HepG2 (cell line): ENCODE data around the gene POLD3. TPM values are rescaled to one million over a fixed set of nuclear protein-coding genes. Genes with fewer than 3 reads are reported as not detected.

Experiments
- ATAC-seq: fragments of 200-7000 bp; cut with Tn5 transposase; 3 replicates; pipeline ENCODE4 v1.9.1; 2020; ENCODE audit warnings: mild to moderate bottlenecking, moderate library complexity
- BruUV-seq: library from RNA; stranded (reverse); fragments of 400-500 nt; replicated peaks from 2 replicates; lab custom pipeline; 2021; lab: Mats Ljungman, UMichigan
- CTCF ChIA-PET: fragments of 300-600 bp; formaldehyde crosslinking; extraction: SDS; loops from one replicate; lab custom pipeline; 2021; ENCODE audit warnings: low total read pairs, inconsistent platforms, low intra/inter-chr PET ratio; lab: Yijun Ruan, JAX
- POLR2A ChIA-PET: fragments of 350-600 bp; sonication (Branson Sonifier 250); formaldehyde crosslinking; loops from one replicate; lab custom pipeline; 2020; ENCODE audit warnings: antibody characterized with exemption, inconsistent platforms; lab: Yijun Ruan, JAX
- DNase-seq: peaks from one replicate; pipeline ENCODE4 v3.0.0-alpha.2; 2015; ENCODE audit warnings: low spot score
- FAIRE-seq: peaks from 3 replicates; lab custom pipeline; 2011; peaks lifted over from hg19 to GRCh38; lab: Jason Lieb, UNC
- H2AFZ ChIP-seq: one replicate; pipeline ENCODE4 v1.6.1; 2011; ENCODE audit warnings: low read length, inconsistent platforms
- H3K27ac ChIP-seq: fragments of 300-600 bp; 3 replicates; pipeline ENCODE4 v1.8.0; 2011; ENCODE audit warnings: mixed run types, mild to moderate bottlenecking, mixed read lengths, low read length, inconsistent platforms; ENCODE audit not compliant: insufficient read depth; ENCODE audit errors: extremely low read length
- H3K27me3 ChIP-seq, 2 experiments: fragments of 200-600 bp in 1 of 2; 2 replicates in 1 of 2; 3 replicates in 1 of 2; pipeline versions ENCODE4 v1.6.0 to v1.8.0; 2011; ENCODE audit warnings: low read length in 2 of 2, mild to moderate bottlenecking in 2 of 2, moderate library complexity in 2 of 2, inconsistent platforms in 1 of 2; ENCODE audit not compliant: insufficient read depth in 2 of 2, control insufficient read depth in 1 of 2
- H3K36me3 ChIP-seq, 2 experiments: fragments of 200-600 bp in 1 of 2; replicated peaks in 1 of 2; 2 replicates in 1 of 2; 3 replicates in 1 of 2; pipeline versions ENCODE4 v1.5.1 to v1.8.0; 2011; ENCODE audit warnings: low read length in 2 of 2, inconsistent platforms in 1 of 2; ENCODE audit not compliant: insufficient read depth in 2 of 2, control insufficient read depth in 1 of 2
- H3K4me1 ChIP-seq: 2 replicates; pipeline ENCODE4 v1.5.1; 2012; ENCODE audit warnings: low read length, inconsistent platforms; ENCODE audit not compliant: insufficient read depth
- H3K4me2 ChIP-seq: 2 replicates; pipeline ENCODE4 v1.6.0; 2011; ENCODE audit warnings: low read depth, low read length, inconsistent platforms
- H3K4me3 ChIP-seq, 3 experiments: fragments of 200-600 bp in 1 of 3; sonication (generic), shearing (Covaris generic) in 1 of 3; replicated peaks in 1 of 3; 2 replicates each; pipeline ENCODE4 v1.5.1; 2011 to 2016; ENCODE audit warnings: low read length in 3 of 3, inconsistent platforms in 2 of 3, low read depth in 2 of 3, mild to moderate bottlenecking in 2 of 3, control low read depth in 1 of 3, mixed read lengths in 1 of 3; ENCODE audit not compliant: insufficient read depth in 1 of 3
- H3K79me2 ChIP-seq: one replicate; pipeline ENCODE4 v1.6.1; 2011; ENCODE audit warnings: low read length, inconsistent platforms; ENCODE audit not compliant: insufficient read depth
- H3K9ac ChIP-seq: 2 replicates; pipeline ENCODE4 v1.6.0; 2011; ENCODE audit warnings: mild to moderate bottlenecking, low read depth, low read length, inconsistent platforms; ENCODE audit not compliant: insufficient read depth
- H3K9me3 ChIP-seq: 2 replicates; pipeline ENCODE4 v1.5.1; 2012; ENCODE audit warnings: mild to moderate bottlenecking, low read length
- H4K20me1 ChIP-seq: 2 replicates; pipeline ENCODE4 v1.6.0; 2011; ENCODE audit warnings: inconsistent platforms, mild to moderate bottlenecking, low read length, moderate library complexity; ENCODE audit not compliant: insufficient read depth
- AHR ChIP-seq: IDR thresholded peaks from 2 replicates; pipeline ENCODE4 v1.6.1; 2018; ENCODE audit warnings: missing genetic modification reagents, missing compliant biosample characterization
- ELF1 ChIP-seq: sonication (generic); formaldehyde crosslinking; IDR thresholded peaks from 2 replicates; pipeline ENCODE4 v1.4.0; 2020; ENCODE audit warnings: missing genetic modification reagents
- KAT8 ChIP-seq: IDR thresholded peaks from 2 replicates; pipeline ENCODE4 v1.6.1; 2016; ENCODE audit warnings: missing genetic modification reagents, missing compliant biosample characterization
- MED1 ChIP-seq: sonication (generic); formaldehyde crosslinking; IDR thresholded peaks from 2 replicates; pipeline ENCODE4 v1.4.0; 2020; ENCODE audit warnings: missing genetic modification reagents
- MIER3 ChIP-seq: IDR thresholded peaks from 2 replicates; pipeline ENCODE4 v1.6.1; 2016; ENCODE audit warnings: missing compliant biosample characterization, borderline replicate concordance
- RXRA ChIP-seq: sonication (generic); formaldehyde crosslinking; IDR thresholded peaks from 2 replicates; pipeline ENCODE4 v1.5.1; 2020; ENCODE audit warnings: missing genetic modification reagents
- SIX1 ChIP-seq: sonication (generic); formaldehyde crosslinking; IDR thresholded peaks from 2 replicates; pipeline ENCODE4 v1.4.0; 2020; ENCODE audit warnings: missing genetic modification reagents, borderline replicate concordance
- SMAD1 ChIP-seq: sonication (generic); formaldehyde crosslinking; IDR thresholded peaks from 2 replicates; pipeline ENCODE4 v1.4.0; 2020; ENCODE audit warnings: missing genetic modification reagents, low read depth, mild to moderate bottlenecking, borderline replicate concordance
- ZNF180 ChIP-seq: sonication (generic); formaldehyde crosslinking; IDR thresholded peaks from 2 replicates; pipeline ENCODE4 v1.4.0; 2020; ENCODE audit warnings: low read depth, missing genetic modification reagents, borderline replicate concordance
- ZNF296 ChIP-seq: sonication (generic); formaldehyde crosslinking; conservative IDR thresholded peaks from 2 replicates; pipeline ENCODE4 v1.5.0; 2020; ENCODE audit warnings: mild to moderate bottlenecking, missing genetic modification reagents
- ZNF335 ChIP-seq: sonication (generic); formaldehyde crosslinking; IDR thresholded peaks from 2 replicates; pipeline ENCODE4 v1.4.0; 2020; ENCODE audit warnings: missing genetic modification reagents
- ZNF512B ChIP-seq: sonication (generic); formaldehyde crosslinking; IDR thresholded peaks from 2 replicates; pipeline ENCODE4 v1.5.1; 2020; ENCODE audit warnings: missing genetic modification reagents, mild to moderate bottlenecking, borderline replicate concordance
- WGBS: methylation state at CpG from one replicate; pipeline ENCODE4 v1.1.6; 2017; ENCODE audit warnings: low lambda C conversion rate; 5-methylcytosine and 5-hydroxymethylcytosine counted together
- in situ Hi-C: cut with HindIII; loops from 2 replicates; pipeline ENCODE4 v1.10.0; 2017; ENCODE audit warnings: low pct_unique_long_range_greater_than_20kb; ENCODE audit not compliant: extremely low pct_ligation_motif_present
- intact Hi-C: fragments of 100-400 bp; cut with micrococcal nuclease; formaldehyde crosslinking; loops from one replicate; pipeline ENCODE4 v1.10.0; 2022; ENCODE audit not compliant: unreplicated experiment
- polyA plus RNA-seq, 8 experiments: library from polyadenylated mRNA; depleted of rRNA in 3 of 8; stranded (reverse) in 7 of 8; unstranded in 1 of 8; fragments of >200 nt; fragmentation: Illumina TruSeq in 4 of 8; extraction: Trizol in 4 of 8; gene quantifications; 2 replicates each; pipeline versions ENCODE4 v1.2.1 to v1.2.3, GENCODE V29; 2011 to 2016; ENCODE audit warnings: low read depth in 4 of 8, missing spikeins in 1 of 8, mixed read lengths in 1 of 8; ENCODE audit not compliant: insufficient read depth in 1 of 8
- total RNA-seq, 5 experiments: library from RNA; depleted of rRNA; stranded (reverse); fragments of >200 nt; fragmentation: Illumina TruSeq; extraction: Trizol; gene quantifications; 2 replicates each; pipeline ENCODE4 v1.2.3, GENCODE V29; 2016; ENCODE audit warnings: low read depth in 1 of 5
- TF ChIP-seq, protein P1 (sequence below): sonication (generic); formaldehyde crosslinking; IDR thresholded peaks from 2 replicates; pipeline ENCODE4 v1.8.0; 2022; ENCODE audit warnings: mild to moderate bottlenecking, missing genetic modification reagents; ENCODE audit not compliant: insufficient replicate concordance

Gene POLD3
- total and polyA plus RNA-seq, 2 of the 13 experiments (the other 11 are each of a cell fraction or from before 2014, with no cell fraction given): 6.3 to 18.9 TPM

GRCh38 chr11:74627381-74627780 lies 35.0 kb downstream of the POLD3 start (continued):
- no peak for TF ChIP-seq ZNF512B (CRISPR knock-in tag)
- TF ChIP-seq SIX1 (CRISPR knock-in tag): no peak
- no peak for TF ChIP-seq KAT8
- TF ChIP-seq, protein P1, sequence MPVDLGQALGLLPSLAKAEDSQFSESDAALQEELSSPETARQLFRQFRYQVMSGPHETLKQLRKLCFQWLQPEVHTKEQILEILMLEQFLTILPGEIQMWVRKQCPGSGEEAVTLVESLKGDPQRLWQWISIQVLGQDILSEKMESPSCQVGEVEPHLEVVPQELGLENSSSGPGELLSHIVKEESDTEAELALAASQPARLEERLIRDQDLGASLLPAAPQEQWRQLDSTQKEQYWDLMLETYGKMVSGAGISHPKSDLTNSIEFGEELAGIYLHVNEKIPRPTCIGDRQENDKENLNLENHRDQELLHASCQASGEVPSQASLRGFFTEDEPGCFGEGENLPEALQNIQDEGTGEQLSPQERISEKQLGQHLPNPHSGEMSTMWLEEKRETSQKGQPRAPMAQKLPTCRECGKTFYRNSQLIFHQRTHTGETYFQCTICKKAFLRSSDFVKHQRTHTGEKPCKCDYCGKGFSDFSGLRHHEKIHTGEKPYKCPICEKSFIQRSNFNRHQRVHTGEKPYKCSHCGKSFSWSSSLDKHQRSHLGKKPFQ (CRISPR knock-in tag): no peak

GRCh38 chr11:74630043-74630442 lies 37.7 kb downstream of the POLD3 start:
- no peaks in the 10 kb centered on the region for H4K20me1 ChIP-seq
- H3K36me3 ChIP-seq: peaks cover 5 to 23% of the 10 kb centered on the region in 2 experiments; a peak in 3 of 5 replicates
- WGBS: 69% methylated on average over 2 of the region's 2 CpGs
- ATAC-seq: no peak
- no peaks in the 10 kb centered on the region for H3K4me1 ChIP-seq
- H3K4me3 ChIP-seq: no peak overlapping the region
- FAIRE-seq: no peak
- H3K79me2 ChIP-seq: no peaks in the 10 kb centered on the region
- no peaks in the 10 kb centered on the region for H3K27me3 ChIP-seq
- H3K9me3 ChIP-seq: no peaks in the 10 kb centered on the region
- no peak overlapping the region for H2AFZ ChIP-seq
- no peak for DNase-seq
- in situ Hi-C loops: no loop called here
- POLR2A ChIA-PET: no interaction called here
- CTCF ChIA-PET: no interaction called here
- intact Hi-C loops: no loop called here
- BruUV-seq: no TSS peak
- no peak for TF ChIP-seq RXRA (CRISPR knock-in tag)
- TF ChIP-seq SMAD1 (CRISPR knock-in tag): no peak
- no peak for TF ChIP-seq ZNF335 (CRISPR knock-in tag)
- TF ChIP-seq ZNF180 (CRISPR knock-in tag): no peak
- TF ChIP-seq MIER3 (CRISPR knock-in tag): no peak
- TF ChIP-seq ZNF296: no peak
- no peak for TF ChIP-seq ELF1 (CRISPR knock-in tag)
- no peak for TF ChIP-seq AHR (CRISPR knock-in tag)
- no peak for TF ChIP-seq MED1 (CRISPR knock-in tag)
- H3K4me2 ChIP-seq: no peak overlapping the region
- H3K27ac ChIP-seq: no peak overlapping the region
- H3K9ac ChIP-seq: no peak overlapping the region
